ENCODE data around the gene DTNB.

GRCh38 chr2:25639696-25640095, 33.7 kb downstream of the DTNB start:
- TF ChIP-seq POLR2A (IDR thresholded peaks at IDR 0.05) = no peak
- TF ChIP-seq CTCF (IDR thresholded peaks at IDR 0.05) = no peak

All from ovary (tissue), 3 donors.